ENCODE measurements around the gene ILRUN.

GRCh38 chr6:34709386-34709785 lies 12.8 kb upstream of the ILRUN start:
- TF ChIP-seq, protein P1, sequence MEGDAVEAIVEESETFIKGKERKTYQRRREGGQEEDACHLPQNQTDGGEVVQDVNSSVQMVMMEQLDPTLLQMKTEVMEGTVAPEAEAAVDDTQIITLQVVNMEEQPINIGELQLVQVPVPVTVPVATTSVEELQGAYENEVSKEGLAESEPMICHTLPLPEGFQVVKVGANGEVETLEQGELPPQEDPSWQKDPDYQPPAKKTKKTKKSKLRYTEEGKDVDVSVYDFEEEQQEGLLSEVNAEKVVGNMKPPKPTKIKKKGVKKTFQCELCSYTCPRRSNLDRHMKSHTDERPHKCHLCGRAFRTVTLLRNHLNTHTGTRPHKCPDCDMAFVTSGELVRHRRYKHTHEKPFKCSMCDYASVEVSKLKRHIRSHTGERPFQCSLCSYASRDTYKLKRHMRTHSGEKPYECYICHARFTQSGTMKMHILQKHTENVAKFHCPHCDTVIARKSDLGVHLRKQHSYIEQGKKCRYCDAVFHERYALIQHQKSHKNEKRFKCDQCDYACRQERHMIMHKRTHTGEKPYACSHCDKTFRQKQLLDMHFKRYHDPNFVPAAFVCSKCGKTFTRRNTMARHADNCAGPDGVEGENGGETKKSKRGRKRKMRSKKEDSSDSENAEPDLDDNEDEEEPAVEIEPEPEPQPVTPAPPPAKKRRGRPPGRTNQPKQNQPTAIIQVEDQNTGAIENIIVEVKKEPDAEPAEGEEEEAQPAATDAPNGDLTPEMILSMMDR (conservative IDR thresholded peaks at IDR 0.05; ENCODE audit: low read length) = no peak
- no peak for TF ChIP-seq EZH2phosphoT487 (IDR thresholded peaks at IDR 0.05; ENCODE audit: borderline replicate concordance)
